Measurements from ENCODE around the gene ENDOV. TPM values are rescaled to one million over a fixed set of nuclear protein-coding genes. Genes with fewer than 3 reads are reported as not detected.

ENDOV gene
- total RNA-seq, 1 experiment from 2014 or later, result 28.0 TPM

DNA sequence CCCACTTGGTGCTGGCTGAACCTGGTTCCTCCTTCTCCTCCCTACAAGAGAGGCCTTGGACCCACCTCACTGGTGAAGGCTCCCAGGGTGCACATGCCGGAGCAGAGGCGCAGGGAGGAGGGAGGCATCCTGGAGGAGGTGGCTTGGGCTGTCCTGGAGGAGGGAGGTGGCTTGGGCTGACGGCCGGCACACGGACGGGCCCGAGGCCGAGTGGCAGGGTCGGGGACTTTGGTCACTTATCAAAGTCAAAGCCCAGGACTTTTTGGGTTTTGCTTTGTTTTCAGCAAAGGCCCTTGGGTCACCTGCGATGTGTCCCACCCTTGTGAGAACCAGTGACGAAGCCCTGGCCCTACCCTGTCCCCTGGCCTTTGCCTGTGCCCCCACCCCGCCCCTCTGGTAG lies 28.5 kb downstream of the ENDOV start:
- Mint-ChIP-seq H3K27ac (ENCODE audit: low read depth, unreplicated experiment) (no peak overlapping the region), H3K4me3 (ENCODE audit: unreplicated experiment) (no peak overlapping the region), H3K4me1 (ENCODE audit: insufficient read depth, unreplicated experiment) (no peaks in the 10 kb centered on the region), H3K9me3 (ENCODE audit: unreplicated experiment) (no peaks in the 10 kb centered on the region), H3K36me3 (ENCODE audit: insufficient read depth, unreplicated experiment) (no peaks in the 10 kb centered on the region), H3K27me3 (ENCODE audit: insufficient read depth, unreplicated experiment) (no peaks in the 10 kb centered on the region)
- ChIA-PET POLR2A (no interaction called here), CTCF (interaction anchor here (1.0 kb wide), 1 partner anchor 10 kb away, joined by 3 read pairs; no protein-coding TSS in a partner anchor)
- no TSS peak for BruUV-seq (replicated peaks)
- no peak for DNase-seq (ENCODE audit: unreplicated experiment)
- intact Hi-C loops (cut with micrococcal nuclease), result no loop called here
- TF ChIP-seq, protein P1, sequence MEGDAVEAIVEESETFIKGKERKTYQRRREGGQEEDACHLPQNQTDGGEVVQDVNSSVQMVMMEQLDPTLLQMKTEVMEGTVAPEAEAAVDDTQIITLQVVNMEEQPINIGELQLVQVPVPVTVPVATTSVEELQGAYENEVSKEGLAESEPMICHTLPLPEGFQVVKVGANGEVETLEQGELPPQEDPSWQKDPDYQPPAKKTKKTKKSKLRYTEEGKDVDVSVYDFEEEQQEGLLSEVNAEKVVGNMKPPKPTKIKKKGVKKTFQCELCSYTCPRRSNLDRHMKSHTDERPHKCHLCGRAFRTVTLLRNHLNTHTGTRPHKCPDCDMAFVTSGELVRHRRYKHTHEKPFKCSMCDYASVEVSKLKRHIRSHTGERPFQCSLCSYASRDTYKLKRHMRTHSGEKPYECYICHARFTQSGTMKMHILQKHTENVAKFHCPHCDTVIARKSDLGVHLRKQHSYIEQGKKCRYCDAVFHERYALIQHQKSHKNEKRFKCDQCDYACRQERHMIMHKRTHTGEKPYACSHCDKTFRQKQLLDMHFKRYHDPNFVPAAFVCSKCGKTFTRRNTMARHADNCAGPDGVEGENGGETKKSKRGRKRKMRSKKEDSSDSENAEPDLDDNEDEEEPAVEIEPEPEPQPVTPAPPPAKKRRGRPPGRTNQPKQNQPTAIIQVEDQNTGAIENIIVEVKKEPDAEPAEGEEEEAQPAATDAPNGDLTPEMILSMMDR (IDR thresholded peaks at IDR 0.05; ENCODE audit: unreplicated experiment), result no peak

DNA sequence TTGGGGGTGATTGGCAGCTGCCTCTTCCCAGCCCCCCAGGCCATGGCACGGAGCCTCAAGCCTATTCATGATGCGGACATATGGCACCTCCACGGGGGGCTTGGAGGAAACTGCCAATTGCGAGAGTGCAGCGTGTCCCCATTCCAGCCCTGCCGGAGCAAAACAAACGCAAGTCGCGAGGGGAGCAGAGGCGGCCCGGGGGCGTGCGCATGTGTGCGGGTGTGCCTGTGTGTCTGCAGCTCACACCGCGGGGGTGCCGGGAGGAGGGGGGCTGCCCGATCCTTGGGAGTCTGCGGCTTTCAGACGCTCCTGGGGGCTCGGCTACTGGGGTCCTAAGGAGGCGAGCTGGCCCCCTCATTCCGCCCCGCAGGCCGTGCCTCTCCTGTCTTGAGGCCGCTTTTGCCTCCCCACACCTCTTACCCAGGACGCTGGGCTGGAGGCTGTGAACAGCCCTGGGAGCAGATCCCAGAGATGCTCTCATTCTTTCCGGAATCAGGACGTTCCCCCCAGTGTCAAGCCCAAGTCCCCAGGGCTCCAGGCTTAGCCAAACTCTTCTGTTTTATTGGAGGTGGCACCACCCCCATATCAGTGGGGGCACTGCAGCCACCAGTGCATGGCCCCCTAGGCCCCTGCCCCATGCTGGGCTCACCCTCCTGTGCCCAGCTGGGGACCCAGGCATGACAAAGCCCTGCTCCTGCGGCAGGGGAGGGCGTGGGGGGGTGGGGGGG lies 29.1 kb downstream of the ENDOV start:
- no peaks in the 10 kb centered on the region for H3K27me3 Mint-ChIP-seq (ENCODE audit: insufficient read depth, unreplicated experiment)
- CTCF ChIA-PET, result no interaction called here
- H3K4me3 Mint-ChIP-seq (ENCODE audit: unreplicated experiment), result no peak overlapping the region
- H3K36me3 Mint-ChIP-seq (ENCODE audit: insufficient read depth, unreplicated experiment), result no peaks in the 10 kb centered on the region
- TF ChIP-seq, protein P1 (IDR thresholded peaks at IDR 0.05; ENCODE audit: unreplicated experiment), result no peak
- H3K9me3 Mint-ChIP-seq (ENCODE audit: unreplicated experiment), result no peaks in the 10 kb centered on the region
- POLR2A ChIA-PET, result no interaction called here
- no peak for DNase-seq (ENCODE audit: unreplicated experiment)
- intact Hi-C loops (cut with micrococcal nuclease), result no loop called here
- no TSS peak for BruUV-seq (replicated peaks)
- H3K27ac Mint-ChIP-seq (ENCODE audit: low read depth, unreplicated experiment), result no peak overlapping the region
- no peaks in the 10 kb centered on the region for H3K4me1 Mint-ChIP-seq (ENCODE audit: insufficient read depth, unreplicated experiment)

DNA sequence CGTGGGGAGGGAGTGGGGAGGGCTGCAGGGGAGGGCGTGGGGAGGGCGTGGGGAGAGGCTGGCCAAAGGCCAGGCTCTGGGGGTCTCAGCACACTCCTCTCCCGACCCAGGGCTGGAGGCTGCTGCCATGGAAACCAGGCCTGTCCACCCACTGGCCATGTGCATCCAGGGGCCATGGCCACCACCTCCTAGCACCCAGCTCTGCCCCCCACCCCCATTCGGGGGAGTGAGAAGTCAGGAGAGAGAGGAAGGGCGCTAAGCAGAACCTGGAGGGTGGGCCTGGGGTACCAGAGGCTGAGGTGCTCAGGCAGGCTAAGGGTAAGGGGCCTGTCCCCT lies 29.6 kb downstream of the ENDOV start:
- no peaks in the 10 kb centered on the region for H3K36me3 Mint-ChIP-seq (ENCODE audit: insufficient read depth, unreplicated experiment)
- no peak for DNase-seq (ENCODE audit: unreplicated experiment)
- H3K9me3 Mint-ChIP-seq (ENCODE audit: unreplicated experiment), result no peaks in the 10 kb centered on the region
- no peak overlapping the region for H3K27ac Mint-ChIP-seq (ENCODE audit: low read depth, unreplicated experiment)
- ChIA-PET CTCF (no interaction called here), POLR2A (no interaction called here)
- H3K27me3 Mint-ChIP-seq (ENCODE audit: insufficient read depth, unreplicated experiment), result no peaks in the 10 kb centered on the region
- TF ChIP-seq, protein P1 (IDR thresholded peaks at IDR 0.05; ENCODE audit: unreplicated experiment), result no peak
- intact Hi-C loops (cut with micrococcal nuclease), result no loop called here
- no peaks in the 10 kb centered on the region for H3K4me1 Mint-ChIP-seq (ENCODE audit: insufficient read depth, unreplicated experiment)
- no peak overlapping the region for H3K4me3 Mint-ChIP-seq (ENCODE audit: unreplicated experiment)
- BruUV-seq (replicated peaks), result no TSS peak

DNA sequence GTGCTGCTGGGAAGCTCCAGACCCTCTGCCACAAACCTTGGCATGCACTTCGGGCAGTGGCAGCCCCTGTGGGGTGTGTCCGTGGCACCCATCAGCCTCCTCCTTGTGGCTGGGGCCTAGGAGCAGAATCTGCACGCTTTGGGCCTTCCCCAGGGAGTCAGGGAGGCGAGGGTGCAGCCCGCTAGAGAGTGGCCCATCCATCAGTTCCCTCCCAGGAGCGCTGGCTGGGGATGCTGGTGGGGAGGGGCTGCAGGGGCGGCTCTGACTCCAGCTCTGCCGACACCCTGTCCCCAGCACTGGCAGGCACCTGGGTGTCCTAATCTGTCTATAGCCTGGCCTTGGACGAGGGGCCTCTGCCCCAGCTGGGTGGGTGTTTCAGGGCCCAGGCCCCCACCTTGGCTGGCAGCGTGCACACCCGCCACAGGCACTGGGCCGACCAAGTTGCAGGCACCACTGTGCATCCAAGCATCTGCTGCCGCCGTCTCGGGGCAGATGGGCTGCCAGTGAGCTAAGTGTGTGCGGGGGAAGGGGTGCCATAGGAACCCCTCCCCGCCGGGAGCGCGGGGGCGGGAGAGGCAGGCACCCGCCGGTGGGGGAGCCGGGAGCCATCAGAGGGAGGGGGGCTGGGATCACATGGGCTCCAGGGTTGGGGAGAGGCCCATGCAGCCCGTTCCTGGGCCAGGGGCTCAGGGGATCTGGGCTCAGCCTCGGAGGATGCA lies 30.2 kb downstream of the ENDOV start:
- POLR2A ChIA-PET, result no interaction called here
- Mint-ChIP-seq H3K4me1 (ENCODE audit: insufficient read depth, unreplicated experiment) (no peaks in the 10 kb centered on the region), H3K9me3 (ENCODE audit: unreplicated experiment) (no peaks in the 10 kb centered on the region), H3K4me3 (ENCODE audit: unreplicated experiment) (no peak overlapping the region), H3K36me3 (ENCODE audit: insufficient read depth, unreplicated experiment) (no peaks in the 10 kb centered on the region), H3K27ac (ENCODE audit: low read depth, unreplicated experiment) (no peak overlapping the region), H3K27me3 (ENCODE audit: insufficient read depth, unreplicated experiment) (no peaks in the 10 kb centered on the region)
- TF ChIP-seq, protein P1 (IDR thresholded peaks at IDR 0.05; ENCODE audit: unreplicated experiment), result no peak
- intact Hi-C loops (cut with micrococcal nuclease), result no loop called here
- CTCF ChIA-PET, result interaction anchor here (0.6 kb wide), 2 partner anchors 94 to 737 kb away, joined by 3 read pairs; no protein-coding TSS in a partner anchor
- BruUV-seq (replicated peaks), result no TSS peak
- DNase-seq (ENCODE audit: unreplicated experiment), result no peak

Data from MCF 10A (cell line).